Measurements from ENCODE around the gene KCTD14. TPM values are rescaled to one million over a fixed set of nuclear protein-coding genes. Genes with fewer than 3 reads are reported as not detected.

The KCTD14 gene
- total RNA-seq, 4 donors from 2014 or later: 0.19 to 5.3 (median 3.3) TPM

- no peak for DNase-seq (ENCODE audit: low spot score in 2 of 2)
- intact Hi-C loops (cut with DNase I; ENCODE audit: low total_unique reads): no loop called here
- no peak overlapping the region for H3K4me3 ChIP-seq (ENCODE audit: low read depth, poor library complexity, severe bottlenecking)
- TF ChIP-seq CTCF (IDR thresholded peaks at IDR 0.05) (no peak), POLR2A (IDR thresholded peaks at IDR 0.05) (no peak)
Observed at GRCh38 chr11:77967753-77968152, 55.3 kb downstream of the KCTD14 start.

DNA sequence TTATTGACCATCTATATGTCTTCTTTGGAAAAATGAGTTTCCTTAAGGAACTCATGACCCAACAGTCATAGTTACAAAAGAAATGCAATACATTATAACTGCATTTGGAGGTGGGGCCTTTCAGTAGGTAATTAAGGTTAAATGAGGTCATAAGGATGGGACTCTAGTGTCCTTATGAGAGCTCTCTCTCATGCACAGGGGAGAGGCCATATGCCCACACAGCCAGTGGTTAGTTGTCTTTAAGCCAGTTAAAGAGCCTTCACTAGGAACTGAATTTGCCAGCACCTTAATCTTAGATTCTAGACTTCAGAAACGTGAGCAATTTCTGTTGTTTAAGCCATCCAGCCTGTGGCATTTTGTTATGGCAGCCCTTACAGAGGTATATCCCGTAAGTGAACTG, 56.0 kb downstream of the KCTD14 start:
- intact Hi-C loops (cut with DNase I; ENCODE audit: low total_unique reads): no loop called here
- 91 to 98% methylated on average over 2 of the region's 2 CpGs for whole genome bisulfite sequencing, 2 donors
- TF ChIP-seq POLR2A (IDR thresholded peaks at IDR 0.05) (no peak), CTCF (IDR thresholded peaks at IDR 0.05) (no peak)
- no peak overlapping the region for H3K4me3 ChIP-seq (ENCODE audit: low read depth, poor library complexity, severe bottlenecking)
- no peak for DNase-seq (ENCODE audit: low spot score in 2 of 2)

GRCh38 chr11:77966338-77966737, 56.7 kb downstream of the KCTD14 start:
- DNase-seq (ENCODE audit: low spot score in 2 of 2): no peak
- intact Hi-C loops (cut with DNase I; ENCODE audit: low total_unique reads): no loop called here
- TF ChIP-seq POLR2A (IDR thresholded peaks at IDR 0.05) (no peak), CTCF (IDR thresholded peaks at IDR 0.05) (no peak)
- H3K4me3 ChIP-seq (ENCODE audit: low read depth, poor library complexity, severe bottlenecking): no peak overlapping the region
- 82 to 84% methylated on average over 2 of the region's 2 CpGs for WGBS, 2 donors

Other genes with a start within 250 kb of the KCTD14 start
- gene RSF1, start 202.6 kb downstream of the KCTD14 start, total RNA-seq: 10 to 100 TPM; 32.2 to 51.5 (median 46.9) TPM
- 10 to 100 TPM; 23.3 to 67.7 (median 26.5) TPM for gene AAMDC, start 202.1 kb downstream of the KCTD14 start, total RNA-seq
- 10 to 100 TPM; 14.7 to 24.8 (median 18.3) TPM for gene INTS4, start 28.6 kb downstream of the KCTD14 start, total RNA-seq
- gene THRSP, start 40.6 kb upstream of the KCTD14 start, total RNA-seq: 100 to 1,000 TPM in 1 of 4 donors, 10 to 100 TPM in 2, under 1 TPM in 1; 0.30 to 115 (median 39.2) TPM
- gene NDUFC2, start 56.6 kb upstream of the KCTD14 start, total RNA-seq: 100 to 1,000 TPM in 1 of 4 donors, 10 to 100 TPM in 3; 61.5 to 106 (median 87.4) TPM
- 10 to 100 TPM; 13.8 to 18.3 (median 17.0) TPM for gene ALG8, start 116.3 kb upstream of the KCTD14 start, total RNA-seq
- 10 to 100 TPM in 1 of 4 donors, 1 to 10 TPM in 3; 3.8 to 17.0 (median 7.1) TPM for gene KCTD21, start 165.3 kb upstream of the KCTD14 start, total RNA-seq
- gene USP35, start 165.6 kb upstream of the KCTD14 start, total RNA-seq: 1 to 10 TPM; 3.0 to 4.0 (median 3.5) TPM